Body of pancreas (tissue), 4 donors: ENCODE data around the gene TADA2B. TPM values are rescaled to one million over a fixed set of nuclear protein-coding genes. Genes with fewer than 3 reads are reported as not detected.

Experiments
- ATAC-seq: fragments of 150-250 bp; one replicate; pipeline ENCODE4 v1.9.1; 2016
- DNase-seq, 4 donors: peaks; one replicate each; pipeline ENCODE4 v3.0.0-alpha.2; 2019
- H3K27ac ChIP-seq, 4 donors: fragments of 200-600 bp; sonication (generic); 1 replicate in 3 of 4; 2 replicates in 1 of 4; pipeline versions ENCODE4 v1.5.1 to v1.6.1; 2016 to 2019; ENCODE audit warnings: mild to moderate bottlenecking in 1 of 4, mixed read lengths in 1 of 4, moderate library complexity in 1 of 4
- H3K27me3 ChIP-seq, 2 donors: fragments of 200-600 bp; sonication (generic); one replicate each; pipeline ENCODE4 v1.6.0; 2016; ENCODE audit warnings: mild to moderate bottlenecking in 1 of 2
- H3K36me3 ChIP-seq, 2 donors: fragments of 200-600 bp; sonication (generic); replicated peaks in 1 of 2; 2 replicates each; pipeline ENCODE4 v1.5.1; 2016; ENCODE audit warnings: low read depth in 2 of 2; ENCODE audit not compliant: insufficient read depth in 1 of 2
- H3K4me1 ChIP-seq: fragments of 200-600 bp; sonication (generic); one replicate; pipeline ENCODE4 v1.6.0; 2016
- H3K4me3 ChIP-seq, 2 donors: fragments of 200-600 bp; sonication (generic); 1 replicate in 1 of 2; 2 replicates in 1 of 2; pipeline ENCODE4 v1.5.1; 2016 to 2019
- H3K9me3 ChIP-seq, 3 donors: fragments of 200-600 bp; sonication (generic); 1 replicate in 2 of 3; 2 replicates in 1 of 3; pipeline ENCODE4 v1.5.1; 2016
- POLR2A ChIP-seq, 3 donors: fragments of 450-650 bp; IDR thresholded peaks; one replicate each; pipeline ENCODE4 v1.6.1; 2016; ENCODE audit warnings: antibody characterized with exemption in 3 of 3, mild to moderate bottlenecking in 2 of 3
- WGBS, 2 donors: methylation state at CpG; one replicate each; pipeline ENCODE4 v1.1.5; 2017; 5-methylcytosine and 5-hydroxymethylcytosine counted together
- intact Hi-C: fragments of 100-400 bp; cut with DNase I; formaldehyde crosslinking; loops from one replicate; pipeline ENCODE4 v1.15.1; 2023
- total RNA-seq, 2 donors: library from RNA; depleted of rRNA; stranded (reverse); fragments of >200 nt; gene quantifications; one replicate each; pipeline ENCODE4 v1.1.0, GENCODE V29; 2016
- TF ChIP-seq, protein P1 (sequence below), 7 experiments: fragments of 450-650 bp in 4 of 7; fragments of 200-600 bp in 3 of 7; sonication (generic) in 3 of 7; IDR thresholded peaks; one replicate each; pipeline ENCODE4 v1.5.1; 2016 to 2019; ENCODE audit warnings: antibody characterized with exemption in 7 of 7

The TADA2B gene
- total RNA-seq, 2 donors from 2014 or later, result 18.1 to 20.0 TPM

DNA sequence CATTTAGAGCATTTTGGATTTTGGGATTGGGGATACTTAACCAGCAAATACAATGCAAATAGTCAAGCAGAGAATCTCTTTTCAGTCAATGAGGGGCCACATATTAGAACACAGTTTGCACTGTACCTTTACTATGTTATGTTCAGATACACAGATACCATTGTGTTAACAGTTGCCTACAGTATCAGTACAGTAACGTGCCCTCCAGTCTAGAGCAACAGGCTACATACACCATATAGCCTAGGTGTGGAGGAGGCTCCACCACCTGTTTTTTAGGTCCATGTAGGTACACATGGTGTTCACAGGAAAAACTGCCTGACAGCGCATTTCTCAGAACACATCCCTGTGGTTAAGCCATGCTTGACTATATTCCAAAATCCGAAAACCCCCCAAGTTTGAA lies 15.6 kb downstream of the TADA2B start:
- ATAC-seq, result no peak
- H3K9me3 ChIP-seq, result no peaks in the 10 kb centered on the region
- DNase-seq, result no peak
- intact Hi-C loops, result no loop called here
- no peak overlapping the region for H3K4me3 ChIP-seq
- H3K27me3 ChIP-seq, result no peaks in the 10 kb centered on the region
- no peak overlapping the region for H3K27ac ChIP-seq
- TF ChIP-seq, protein P1, sequence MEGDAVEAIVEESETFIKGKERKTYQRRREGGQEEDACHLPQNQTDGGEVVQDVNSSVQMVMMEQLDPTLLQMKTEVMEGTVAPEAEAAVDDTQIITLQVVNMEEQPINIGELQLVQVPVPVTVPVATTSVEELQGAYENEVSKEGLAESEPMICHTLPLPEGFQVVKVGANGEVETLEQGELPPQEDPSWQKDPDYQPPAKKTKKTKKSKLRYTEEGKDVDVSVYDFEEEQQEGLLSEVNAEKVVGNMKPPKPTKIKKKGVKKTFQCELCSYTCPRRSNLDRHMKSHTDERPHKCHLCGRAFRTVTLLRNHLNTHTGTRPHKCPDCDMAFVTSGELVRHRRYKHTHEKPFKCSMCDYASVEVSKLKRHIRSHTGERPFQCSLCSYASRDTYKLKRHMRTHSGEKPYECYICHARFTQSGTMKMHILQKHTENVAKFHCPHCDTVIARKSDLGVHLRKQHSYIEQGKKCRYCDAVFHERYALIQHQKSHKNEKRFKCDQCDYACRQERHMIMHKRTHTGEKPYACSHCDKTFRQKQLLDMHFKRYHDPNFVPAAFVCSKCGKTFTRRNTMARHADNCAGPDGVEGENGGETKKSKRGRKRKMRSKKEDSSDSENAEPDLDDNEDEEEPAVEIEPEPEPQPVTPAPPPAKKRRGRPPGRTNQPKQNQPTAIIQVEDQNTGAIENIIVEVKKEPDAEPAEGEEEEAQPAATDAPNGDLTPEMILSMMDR (IDR thresholded peaks at IDR 0.05), result no peak
- TF ChIP-seq POLR2A (IDR thresholded peaks at IDR 0.05), result no peak
- H3K4me1 ChIP-seq, result no peaks in the 10 kb centered on the region
- H3K36me3 ChIP-seq, result peaks cover 5 to 31% of the 10 kb centered on the region in 2 donors
- WGBS, 2 donors, result 87 to 88% methylated on average over 3 of the region's 3 CpGs

DNA sequence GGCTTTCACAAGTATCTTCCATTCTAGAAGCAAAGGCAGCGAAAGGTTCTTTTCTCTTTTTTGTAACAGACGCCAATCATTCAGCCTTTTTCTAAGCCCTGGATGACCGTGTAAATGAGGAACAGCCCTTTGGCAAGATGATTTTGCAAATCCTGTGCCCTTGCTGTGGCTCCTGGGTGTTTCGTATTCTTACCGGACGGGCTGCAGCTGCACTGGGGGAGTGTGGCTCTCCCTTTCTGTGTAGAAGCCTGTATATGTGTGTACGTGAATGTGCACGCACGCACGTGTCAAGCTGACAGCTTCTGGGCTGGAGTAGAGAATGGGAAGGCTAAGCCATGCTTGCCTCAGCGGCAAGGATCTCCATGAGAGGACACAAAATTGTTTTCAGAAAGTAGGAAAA lies 16.5 kb downstream of the TADA2B start:
- Histone ChIP-seq H3K4me1 (no peaks in the 10 kb centered on the region), H3K27me3 (no peaks in the 10 kb centered on the region), H3K9me3 (no peaks in the 10 kb centered on the region), H3K4me3 (no peak overlapping the region), H3K36me3 (peaks cover 5 to 26% of the 10 kb centered on the region in 2 donors), H3K27ac (no peak overlapping the region)
- 85% methylated on average over 11 of the region's 11 CpGs for WGBS, 2 donors
- ATAC-seq (no peak), DNase-seq (no peak)
- intact Hi-C loops, result no loop called here
- TF ChIP-seq, protein P1 (IDR thresholded peaks at IDR 0.05), result no peak
- no peak for TF ChIP-seq POLR2A (IDR thresholded peaks at IDR 0.05)

DNA sequence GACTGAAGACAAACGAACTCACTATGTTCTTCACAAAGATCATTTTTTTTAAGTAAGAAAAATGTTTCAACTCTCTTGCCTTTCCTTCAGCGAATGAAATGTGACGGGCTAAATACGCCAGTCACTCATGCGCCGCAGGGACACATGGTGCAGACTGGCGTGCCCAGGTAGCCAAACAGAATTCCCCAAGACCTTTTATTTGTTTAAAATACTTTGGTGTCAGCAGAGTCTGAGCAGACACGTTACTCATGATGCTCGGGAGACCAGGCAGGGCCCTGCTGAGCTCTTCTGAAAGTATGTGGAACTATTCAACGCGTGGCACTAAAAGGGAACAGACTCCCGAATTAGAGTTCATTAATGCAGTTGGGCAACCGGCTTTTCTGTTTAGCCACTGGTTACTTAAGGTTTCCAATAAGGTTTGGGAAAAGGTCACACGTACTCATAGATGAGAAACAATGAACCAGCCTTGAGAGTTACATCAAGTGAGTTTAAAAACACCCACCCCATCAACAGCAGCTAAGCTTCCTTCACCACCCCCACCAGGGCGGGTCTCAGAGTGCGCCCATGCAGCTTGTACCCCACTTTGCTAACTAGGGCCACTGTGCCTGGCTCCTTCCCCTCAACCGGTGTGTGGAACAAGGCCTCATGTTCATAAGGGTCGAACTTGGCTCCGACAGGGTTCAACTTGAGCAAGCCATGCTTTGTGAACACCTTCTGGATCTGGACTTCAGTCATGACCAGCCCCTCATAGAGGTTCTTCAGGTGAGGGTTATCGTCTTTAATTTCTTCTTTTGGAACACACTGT lies 17.4 kb downstream of the TADA2B start:
- Histone ChIP-seq H3K9me3 (no peaks in the 10 kb centered on the region), H3K4me1 (no peaks in the 10 kb centered on the region), H3K27me3 (no peaks in the 10 kb centered on the region), H3K36me3 (peaks cover 1 to 24% of the 10 kb centered on the region in 2 donors), H3K27ac (no peak overlapping the region), H3K4me3 (no peak overlapping the region)
- WGBS, 2 donors, result 82 to 89% methylated on average over 20 of the region's 20 CpGs
- no peak for ATAC-seq
- DNase-seq, result no peak
- no peak for TF ChIP-seq POLR2A (IDR thresholded peaks at IDR 0.05)
- TF ChIP-seq, protein P1 (IDR thresholded peaks at IDR 0.05), result no peak
- intact Hi-C loops, result no loop called here

DNA sequence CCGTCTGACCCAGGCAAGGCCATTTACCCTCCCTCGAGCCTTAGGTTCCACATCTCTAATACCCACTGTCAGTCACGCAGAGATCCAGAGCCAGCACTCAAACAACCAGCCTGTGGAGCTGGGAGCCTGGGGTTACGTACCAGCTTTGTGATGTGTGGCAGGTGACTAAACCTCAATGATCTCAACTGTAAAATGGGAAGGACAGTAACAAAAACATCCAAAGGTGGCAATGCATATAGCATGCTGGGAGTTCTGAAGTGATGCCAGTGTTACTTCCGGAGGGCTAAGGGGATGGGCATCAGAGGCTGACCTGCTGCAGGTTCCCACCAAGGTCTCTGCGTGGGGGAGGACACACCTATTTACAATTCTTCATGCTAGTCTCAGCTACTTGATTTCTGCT lies 18.6 kb downstream of the TADA2B start:
- 91 to 95% methylated on average over 6 of the region's 6 CpGs for WGBS, 2 donors
- H3K36me3 ChIP-seq, result peaks cover 0 to 22% of the 10 kb centered on the region in 2 donors
- ATAC-seq (no peak), DNase-seq (no peak)
- intact Hi-C loops, result no loop called here
- no peaks in the 10 kb centered on the region for H3K9me3 ChIP-seq
- TF ChIP-seq, protein P1 (IDR thresholded peaks at IDR 0.05), result no peak
- no peak for TF ChIP-seq POLR2A (IDR thresholded peaks at IDR 0.05)
- H3K4me1 ChIP-seq, result peaks cover 10% of the 10 kb centered on the region
- no peak overlapping the region for H3K27ac ChIP-seq
- H3K4me3 ChIP-seq, result no peak overlapping the region
- no peaks in the 10 kb centered on the region for H3K27me3 ChIP-seq

DNA sequence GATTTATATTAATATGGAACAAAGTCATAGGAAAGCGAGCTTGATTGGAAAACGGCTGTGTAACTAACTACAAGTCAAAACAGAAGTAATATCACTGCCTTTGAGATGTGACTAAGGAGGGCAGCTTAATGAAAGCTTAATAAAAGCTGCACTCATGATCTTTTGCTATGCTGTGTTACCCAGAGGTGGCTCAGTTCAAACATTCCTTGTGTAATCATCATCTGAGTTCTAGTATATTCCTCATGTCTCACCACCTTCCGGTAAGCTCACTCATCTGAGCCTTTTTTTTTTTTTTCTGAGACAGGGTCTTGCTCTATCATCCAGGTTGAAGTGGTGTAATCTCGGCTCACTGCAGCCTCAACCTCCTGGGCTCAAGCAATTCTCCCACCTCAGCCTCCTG lies 19.6 kb downstream of the TADA2B start:
- 84 to 87% methylated on average over 4 of the region's 4 CpGs for WGBS, 2 donors
- Histone ChIP-seq H3K36me3 (peaks cover 0 to 22% of the 10 kb centered on the region in 2 donors), H3K4me3 (no peak overlapping the region), H3K27me3 (no peaks in the 10 kb centered on the region), H3K27ac (no peak overlapping the region), H3K4me1 (peaks cover 16% of the 10 kb centered on the region), H3K9me3 (no peaks in the 10 kb centered on the region)
- TF ChIP-seq, protein P1 (IDR thresholded peaks at IDR 0.05), result no peak
- TF ChIP-seq POLR2A (IDR thresholded peaks at IDR 0.05), result no peak
- DNase-seq (no peak), ATAC-seq (no peak)
- intact Hi-C loops, result no loop called here
